ENCODE data around the gene PALLD. TPM values are rescaled to one million over a fixed set of nuclear protein-coding genes. Genes with fewer than 3 reads are reported as not detected.

The PALLD gene
- total and polyA plus RNA-seq, 2 of the 13 experiments (the other 11 are each of a cell fraction or from before 2014, with no cell fraction given) = 0.50 to 1.5 TPM

- TF ChIP-seq SMAD9 (CRISPR knock-in tag; IDR thresholded peaks at IDR 0.05) (no peak), MAF1 (CRISPR knock-in tag; IDR thresholded peaks at IDR 0.05; ENCODE audit: borderline replicate concordance) (no peak), ARID3A (IDR thresholded peaks at IDR 0.05; ENCODE audit: low read depth, low read length) (no peak), TBX3 (IDR thresholded peaks at IDR 0.05; ENCODE audit: borderline replicate concordance) (no peak), ZNF451 (CRISPR knock-in tag; IDR thresholded peaks at IDR 0.05) (no peak), ZNF136 (CRISPR knock-in tag; IDR thresholded peaks at IDR 0.05; ENCODE audit: low read depth) (no peak), CTCF (CRISPR knock-in tag; IDR thresholded peaks at IDR 0.05) (no peak), ZFX (CRISPR knock-in tag; IDR thresholded peaks at IDR 0.05; ENCODE audit: low read depth) (no peak), ZUFSP (CRISPR knock-in tag; IDR thresholded peaks at IDR 0.05; ENCODE audit: borderline replicate concordance) (no peak), TEF (CRISPR knock-in tag; IDR thresholded peaks at IDR 0.05) (no peak), GZF1 (CRISPR knock-in tag; IDR thresholded peaks at IDR 0.05) (no peak), FOXP4 (CRISPR knock-in tag; IDR thresholded peaks at IDR 0.05) (no peak), CAMTA2 (CRISPR knock-in tag; IDR thresholded peaks at IDR 0.05; ENCODE audit: borderline replicate concordance) (no peak), GLI4 (CRISPR knock-in tag; IDR thresholded peaks at IDR 0.05; ENCODE audit: borderline replicate concordance) (no peak), MTA3 (CRISPR knock-in tag; IDR thresholded peaks at IDR 0.05) (no peak), ZNF761 (CRISPR knock-in tag; conservative IDR thresholded peaks at IDR 0.05) (no peak)
- WGBS (ENCODE audit: low lambda C conversion rate) = 44% methylated on average over 5 of the region's 5 CpGs
- ChIA-PET POLR2A (no interaction called here), CTCF (ENCODE audit: low intra/inter-chr PET ratio, low total read pairs) (no interaction called here)
- H3K79me2 ChIP-seq (ENCODE audit: insufficient read depth, low read length) = no peaks in the 10 kb centered on the region
- no peak overlapping the region for H3K4me2 ChIP-seq (ENCODE audit: low read depth, low read length)
- no peak overlapping the region for H2AFZ ChIP-seq (ENCODE audit: low read length)
- intact Hi-C loops (cut with micrococcal nuclease; ENCODE audit: unreplicated experiment) = loop anchor here (10.0 kb wide), 1 partner anchor 898 kb away; no protein-coding TSS in a partner anchor
- FAIRE-seq = no peak
- H3K9me3 ChIP-seq (ENCODE audit: low read length) = no peaks in the 10 kb centered on the region
- H3K27me3 ChIP-seq (ENCODE audit: control insufficient read depth in 1 of 2, insufficient read depth in 2 of 2, low read length in 2 of 2) = peaks cover 0 to 3% of the 10 kb centered on the region in 2 experiments; a peak in 1 of 5 replicates
- in situ Hi-C loops (cut with HindIII; ENCODE audit: extremely low pct_ligation_motif_present, low pct_unique_long_range_greater_than_20kb) = loop anchor here (25.0 kb wide), 1 partner anchor 325 kb away; no protein-coding TSS in a partner anchor
- no peak overlapping the region for H3K4me3 ChIP-seq (replicated peaks in 1 of 3; ENCODE audit: insufficient read depth in 1 of 3, low read depth in 2 of 3, low read length in 3 of 3)
- ATAC-seq = no peak
- H3K27ac ChIP-seq (ENCODE audit: extremely low read length, insufficient read depth, low read length) = no peak overlapping the region
- no peak for DNase-seq (ENCODE audit: low spot score)
- no peaks in the 10 kb centered on the region for H3K36me3 ChIP-seq (replicated peaks in 1 of 2; ENCODE audit: control insufficient read depth in 1 of 2, insufficient read depth in 2 of 2, low read length in 2 of 2)
- no peaks in the 10 kb centered on the region for H4K20me1 ChIP-seq (ENCODE audit: insufficient read depth, low read length)
- no peaks in the 10 kb centered on the region for H3K4me1 ChIP-seq (ENCODE audit: insufficient read depth, low read length)
- no TSS peak for BruUV-seq (replicated peaks)
- H3K9ac ChIP-seq (ENCODE audit: insufficient read depth, low read depth, low read length) = no peak overlapping the region
Measured at GRCh38 chr4:168586926-168587325, 90.1 kb downstream of the PALLD start.
